Hepatocyte (in vitro differentiated cells): ENCODE results near the gene JPH2. TPM values are rescaled to one million over a fixed set of nuclear protein-coding genes. Genes with fewer than 3 reads are reported as not detected.

Source experiments
- DNase-seq: peaks from one replicate; pipeline ENCODE4 v3.0.0-alpha.2; 2016; ENCODE audit warnings: low spot score
- H2AFZ ChIP-seq: fragments of 200-600 bp; sonication (generic); 2 replicates; pipeline ENCODE4 v1.6.0; 2016; ENCODE audit warnings: antibody characterized with exemption, mild to moderate bottlenecking
- H3K27ac ChIP-seq: fragments of 200-600 bp; sonication (generic); 2 replicates; pipeline ENCODE4 v1.5.1; 2016; ENCODE audit warnings: mild to moderate bottlenecking
- H3K27me3 ChIP-seq: fragments of 200-600 bp; sonication (generic); 2 replicates; pipeline ENCODE4 v1.6.1; 2016
- H3K36me3 ChIP-seq: fragments of 200-600 bp; sonication (generic); replicated peaks from 2 replicates; pipeline ENCODE4 v1.5.1; 2016; ENCODE audit warnings: low read depth; ENCODE audit not compliant: insufficient read depth
- H3K4me1 ChIP-seq: fragments of 200-600 bp; sonication (generic); 2 replicates; pipeline ENCODE4 v1.5.1; 2016; ENCODE audit warnings: mild to moderate bottlenecking, moderate library complexity; ENCODE audit not compliant: insufficient read depth
- H3K4me2 ChIP-seq: fragments of 200-600 bp; sonication (generic); 2 replicates; pipeline ENCODE4 v1.6.0; 2016
- H3K4me3 ChIP-seq: fragments of 200-600 bp; sonication (generic); 2 replicates; pipeline ENCODE4 v1.5.1; 2016; ENCODE audit warnings: mild to moderate bottlenecking
- H3K79me2 ChIP-seq: fragments of 200-600 bp; sonication (generic); 2 replicates; pipeline ENCODE4 v1.6.0; 2017; ENCODE audit warnings: mild to moderate bottlenecking
- H3K9me2 ChIP-seq: fragments of 200-600 bp; sonication (generic); replicated peaks from 2 replicates; pipeline ENCODE4 v1.6.0; 2017; ENCODE audit warnings: mild to moderate bottlenecking; ENCODE audit not compliant: insufficient read depth
- H3K9me3 ChIP-seq: fragments of 200-600 bp; sonication (generic); 2 replicates; pipeline ENCODE4 v1.5.1; 2016; ENCODE audit warnings: low read depth, mild to moderate bottlenecking
- H4K20me1 ChIP-seq: fragments of 200-600 bp; sonication (generic); 2 replicates; pipeline ENCODE4 v1.6.0; 2016; ENCODE audit warnings: mild to moderate bottlenecking; ENCODE audit not compliant: insufficient read depth, poor library complexity, severe bottlenecking
- EZH2 ChIP-seq: fragments of 200-600 bp; sonication (generic); IDR thresholded peaks from 2 replicates; pipeline ENCODE4 v1.6.1; 2016; ENCODE audit warnings: antibody characterized with exemption, mild to moderate bottlenecking, borderline replicate concordance
- EZH2phosphoT487 ChIP-seq: fragments of 200-600 bp; sonication (generic); IDR thresholded peaks from one replicate; pipeline ENCODE4 v1.6.1; 2018; ENCODE audit warnings: antibody characterized with exemption, mild to moderate bottlenecking, low read depth, moderate library complexity; ENCODE audit not compliant: unreplicated experiment, severe bottlenecking
- WGBS: methylation state at CpG from one replicate; pipeline ENCODE4 v1.1.6; 2016; ENCODE audit warnings: low lambda C conversion rate; ENCODE audit errors: missing lambda C conversion rate; 5-methylcytosine and 5-hydroxymethylcytosine counted together
- polyA plus RNA-seq: library from polyadenylated mRNA; unstranded; fragments of >200 nt; fragmentation: Nextera tagmentation; extraction: Ambion mirVana; gene quantifications from 2 replicates; pipeline ENCODE4 v1.2.1, GENCODE V29; 2016
- total RNA-seq: library from RNA; depleted of rRNA; stranded (reverse); fragments of >200 nt; gene quantifications from 2 replicates; pipeline ENCODE4 v1.2.3, GENCODE V29; 2014
- TF ChIP-seq, protein P1 (sequence below): fragments of 200-600 bp; sonication (generic); IDR thresholded peaks from 2 replicates; pipeline ENCODE4 v1.5.1; 2016; ENCODE audit warnings: antibody characterized with exemption, mild to moderate bottlenecking; ENCODE audit not compliant: poor library complexity

Gene JPH2
- total and polyA plus RNA-seq, 2 experiments from 2014 or later = 6.6 to 8.3 TPM

DNA sequence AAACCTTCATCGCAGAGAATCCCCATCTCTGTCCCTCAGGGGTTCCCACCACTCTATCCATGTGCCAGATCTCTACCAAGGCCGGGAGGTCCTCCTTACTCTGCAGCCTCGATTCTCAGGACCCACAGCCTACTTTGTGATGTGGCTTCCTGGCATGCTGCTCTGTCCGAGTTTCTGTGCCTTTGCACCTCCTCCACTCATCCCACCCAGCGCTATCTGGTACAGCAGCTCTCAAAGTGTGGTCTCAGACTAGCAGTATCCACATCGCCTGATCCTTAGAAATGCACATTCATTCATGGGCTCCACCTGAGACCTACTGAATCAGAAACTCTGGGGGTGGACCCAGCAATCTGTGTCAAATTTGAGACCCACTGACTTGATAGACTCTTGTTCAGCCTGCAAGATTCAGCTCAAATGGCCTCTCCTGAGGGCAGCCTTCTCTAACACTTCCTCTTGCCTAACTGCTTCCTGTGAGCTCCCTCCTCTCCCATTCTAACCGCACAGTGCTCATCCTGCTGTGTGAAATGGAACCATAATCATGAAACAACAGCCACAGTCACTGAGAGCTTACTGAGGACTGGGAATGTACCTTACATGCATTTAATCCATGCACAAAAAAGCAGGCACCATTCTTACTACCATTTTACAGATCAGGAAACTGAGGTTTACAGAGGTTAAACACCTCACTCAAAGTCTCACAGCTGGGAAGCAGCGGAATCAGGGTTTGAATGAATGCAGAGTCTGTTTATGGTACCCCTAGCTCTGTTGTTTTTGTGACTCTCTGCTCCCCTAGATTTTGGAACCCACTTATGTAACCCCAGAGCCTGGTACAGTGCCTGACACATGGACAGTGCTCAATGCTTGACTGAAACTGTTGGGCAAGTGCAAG is 69.4 kb downstream of the JPH2 start:
- H2AFZ ChIP-seq = no peak overlapping the region
- H4K20me1 ChIP-seq = no peaks in the 10 kb centered on the region
- no peaks in the 10 kb centered on the region for H3K27me3 ChIP-seq
- H3K27ac ChIP-seq = no peak overlapping the region
- H3K36me3 ChIP-seq = no peaks in the 10 kb centered on the region
- no peak for DNase-seq
- H3K9me2 ChIP-seq = no peaks in the 10 kb centered on the region
- no peaks in the 10 kb centered on the region for H3K9me3 ChIP-seq
- TF ChIP-seq, protein P1, sequence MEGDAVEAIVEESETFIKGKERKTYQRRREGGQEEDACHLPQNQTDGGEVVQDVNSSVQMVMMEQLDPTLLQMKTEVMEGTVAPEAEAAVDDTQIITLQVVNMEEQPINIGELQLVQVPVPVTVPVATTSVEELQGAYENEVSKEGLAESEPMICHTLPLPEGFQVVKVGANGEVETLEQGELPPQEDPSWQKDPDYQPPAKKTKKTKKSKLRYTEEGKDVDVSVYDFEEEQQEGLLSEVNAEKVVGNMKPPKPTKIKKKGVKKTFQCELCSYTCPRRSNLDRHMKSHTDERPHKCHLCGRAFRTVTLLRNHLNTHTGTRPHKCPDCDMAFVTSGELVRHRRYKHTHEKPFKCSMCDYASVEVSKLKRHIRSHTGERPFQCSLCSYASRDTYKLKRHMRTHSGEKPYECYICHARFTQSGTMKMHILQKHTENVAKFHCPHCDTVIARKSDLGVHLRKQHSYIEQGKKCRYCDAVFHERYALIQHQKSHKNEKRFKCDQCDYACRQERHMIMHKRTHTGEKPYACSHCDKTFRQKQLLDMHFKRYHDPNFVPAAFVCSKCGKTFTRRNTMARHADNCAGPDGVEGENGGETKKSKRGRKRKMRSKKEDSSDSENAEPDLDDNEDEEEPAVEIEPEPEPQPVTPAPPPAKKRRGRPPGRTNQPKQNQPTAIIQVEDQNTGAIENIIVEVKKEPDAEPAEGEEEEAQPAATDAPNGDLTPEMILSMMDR = no peak
- TF ChIP-seq EZH2phosphoT487 (no peak), EZH2 (no peak)
- WGBS = 87% methylated on average over 8 of the region's 8 CpGs
- no peak overlapping the region for H3K4me2 ChIP-seq
- H3K79me2 ChIP-seq = no peaks in the 10 kb centered on the region
- H3K4me3 ChIP-seq = no peak overlapping the region
- H3K4me1 ChIP-seq = no peaks in the 10 kb centered on the region

GRCh38 chr20:44115762-44116644 is 71.0 kb downstream of the JPH2 start:
- Histone ChIP-seq H3K4me3 (no peak overlapping the region), H3K36me3 (no peaks in the 10 kb centered on the region), H3K9me2 (no peaks in the 10 kb centered on the region), H3K9me3 (no peaks in the 10 kb centered on the region), H3K4me2 (no peak overlapping the region), H2AFZ (no peak overlapping the region), H3K79me2 (no peaks in the 10 kb centered on the region), H3K27me3 (no peaks in the 10 kb centered on the region), H3K4me1 (no peaks in the 10 kb centered on the region), H4K20me1 (no peaks in the 10 kb centered on the region), H3K27ac (no peak overlapping the region)
- DNase-seq = no peak
- 96% methylated on average over 49 of the region's 76 CpGs for WGBS
- TF ChIP-seq EZH2 = no peak

DNA sequence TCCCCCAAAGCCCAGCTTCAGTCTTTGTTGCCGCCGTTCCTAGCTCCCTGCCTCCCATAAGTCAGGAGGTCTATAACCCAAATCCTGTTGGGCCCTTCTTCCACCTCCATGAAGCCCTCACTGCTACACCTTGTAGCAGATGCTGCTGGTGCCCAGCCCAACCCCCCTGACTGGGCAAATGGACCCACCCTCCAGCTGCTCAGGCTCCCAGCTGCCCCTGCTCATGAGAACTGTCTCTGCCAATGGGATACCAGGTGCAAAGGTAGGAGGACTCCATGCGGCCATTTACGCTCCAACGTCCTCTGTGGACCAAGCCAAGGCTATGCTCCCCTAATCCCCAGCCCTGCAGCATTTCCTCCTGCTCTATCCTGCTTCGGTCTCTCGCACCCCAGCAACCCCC is 71.8 kb downstream of the JPH2 start:
- no peak overlapping the region for H3K4me2 ChIP-seq
- H3K4me3 ChIP-seq = no peak overlapping the region
- no peaks in the 10 kb centered on the region for H3K4me1 ChIP-seq
- no peak for DNase-seq
- no peaks in the 10 kb centered on the region for H3K79me2 ChIP-seq
- TF ChIP-seq EZH2 (no peak), EZH2phosphoT487 (no peak)
- TF ChIP-seq, protein P1 = no peak
- no peak overlapping the region for H2AFZ ChIP-seq
- H3K9me3 ChIP-seq = no peaks in the 10 kb centered on the region
- no peaks in the 10 kb centered on the region for H4K20me1 ChIP-seq
- no peaks in the 10 kb centered on the region for H3K36me3 ChIP-seq
- no peaks in the 10 kb centered on the region for H3K9me2 ChIP-seq
- WGBS = 97% methylated on average over 7 of the region's 7 CpGs
- no peak overlapping the region for H3K27ac ChIP-seq
- no peaks in the 10 kb centered on the region for H3K27me3 ChIP-seq
